ENCODE results near the gene TBC1D1. TPM values are rescaled to one million over a fixed set of nuclear protein-coding genes. Genes with fewer than 3 reads are reported as not detected.

The TBC1D1 gene
- total RNA-seq, 1 experiment from 2014 or later, result 106 TPM

DNA sequence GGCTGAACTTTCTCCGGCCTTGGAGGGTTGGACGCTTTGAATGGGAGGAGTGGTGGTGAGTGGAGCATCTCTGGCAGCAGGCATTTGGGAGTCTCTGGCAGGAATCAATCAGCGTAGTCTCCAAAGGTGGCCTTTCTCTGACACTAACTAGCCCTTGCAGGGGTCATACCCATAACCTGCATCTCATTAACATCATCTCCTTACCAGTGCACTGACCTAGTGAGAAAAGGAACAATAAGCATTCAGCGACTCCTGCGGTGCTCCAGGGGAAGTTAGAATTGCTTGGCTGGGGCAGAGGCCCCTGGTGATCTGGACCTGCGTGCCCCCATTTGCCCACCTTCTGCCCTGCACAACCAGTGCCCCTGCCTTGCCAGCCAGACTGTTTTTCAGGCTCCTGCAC, 231.2 kb downstream of the TBC1D1 start:
- Histone ChIP-seq H3K36me3 (ENCODE audit: low read depth) (peaks cover 6% of the 10 kb centered on the region; the same call in 1 of the 2 replicates), H3K4me3 (no peak overlapping the region), H3K27ac (no peak overlapping the region), H4K20me1 (ENCODE audit: insufficient read depth) (no peaks in the 10 kb centered on the region), H3K79me2 (ENCODE audit: low read depth) (no peaks in the 10 kb centered on the region), H3F3A (ENCODE audit: insufficient read depth, low read depth) (peaks cover 32% of the 10 kb centered on the region), H3K4me2 (no peak overlapping the region), H3K9me3 (ENCODE audit: insufficient read depth, low read depth) (no peaks in the 10 kb centered on the region), H3K27me3 (ENCODE audit: insufficient read depth, low read depth) (no peaks in the 10 kb centered on the region), H2AFZ (no peak overlapping the region), H3K4me1 (replicated peaks; ENCODE audit: insufficient read depth) (peaks cover 32% of the 10 kb centered on the region), H3K9me2 (ENCODE audit: insufficient read depth) (no peaks in the 10 kb centered on the region)
- CTCF ChIA-PET, result no interaction called here
- intact Hi-C loops (cut with micrococcal nuclease; ENCODE audit: unreplicated experiment), result no loop called here
- POLR2A ChIA-PET (ENCODE audit: unreplicated experiment), result no interaction called here
- no TSS peak for BruUV-seq (replicated peaks)
- TF ChIP-seq, protein P1, sequence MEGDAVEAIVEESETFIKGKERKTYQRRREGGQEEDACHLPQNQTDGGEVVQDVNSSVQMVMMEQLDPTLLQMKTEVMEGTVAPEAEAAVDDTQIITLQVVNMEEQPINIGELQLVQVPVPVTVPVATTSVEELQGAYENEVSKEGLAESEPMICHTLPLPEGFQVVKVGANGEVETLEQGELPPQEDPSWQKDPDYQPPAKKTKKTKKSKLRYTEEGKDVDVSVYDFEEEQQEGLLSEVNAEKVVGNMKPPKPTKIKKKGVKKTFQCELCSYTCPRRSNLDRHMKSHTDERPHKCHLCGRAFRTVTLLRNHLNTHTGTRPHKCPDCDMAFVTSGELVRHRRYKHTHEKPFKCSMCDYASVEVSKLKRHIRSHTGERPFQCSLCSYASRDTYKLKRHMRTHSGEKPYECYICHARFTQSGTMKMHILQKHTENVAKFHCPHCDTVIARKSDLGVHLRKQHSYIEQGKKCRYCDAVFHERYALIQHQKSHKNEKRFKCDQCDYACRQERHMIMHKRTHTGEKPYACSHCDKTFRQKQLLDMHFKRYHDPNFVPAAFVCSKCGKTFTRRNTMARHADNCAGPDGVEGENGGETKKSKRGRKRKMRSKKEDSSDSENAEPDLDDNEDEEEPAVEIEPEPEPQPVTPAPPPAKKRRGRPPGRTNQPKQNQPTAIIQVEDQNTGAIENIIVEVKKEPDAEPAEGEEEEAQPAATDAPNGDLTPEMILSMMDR (conservative IDR thresholded peaks at IDR 0.05), result no peak
- TF ChIP-seq EZH2 (IDR thresholded peaks at IDR 0.05; ENCODE audit: low read depth), result no peak
- DNase-seq, result no peak

DNA sequence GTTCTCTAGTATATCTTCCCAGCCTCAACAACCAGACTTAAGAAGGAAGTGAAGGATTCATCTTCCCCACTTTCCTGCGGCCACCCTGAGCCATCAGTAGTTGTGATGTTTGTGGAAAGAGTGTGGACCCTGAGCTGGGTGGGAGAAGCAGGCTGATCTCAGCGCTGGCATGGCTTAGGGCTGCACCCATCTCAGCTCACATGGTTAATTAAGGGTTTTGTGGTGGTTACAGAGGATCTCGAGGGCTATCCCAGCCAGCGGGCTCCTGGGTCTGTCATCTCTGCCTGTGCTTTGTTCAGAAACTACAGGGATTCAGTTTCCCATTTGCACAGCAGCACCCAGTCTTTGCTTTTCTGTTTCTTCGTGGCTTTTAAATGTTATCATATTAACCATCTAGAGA, 232.7 kb downstream of the TBC1D1 start:
- no peak overlapping the region for H3K4me2 ChIP-seq
- H4K20me1 ChIP-seq (ENCODE audit: insufficient read depth), result no peaks in the 10 kb centered on the region
- H3K27ac ChIP-seq, result no peak overlapping the region
- H2AFZ ChIP-seq, result no peak overlapping the region
- no peaks in the 10 kb centered on the region for H3K9me3 ChIP-seq (ENCODE audit: insufficient read depth, low read depth)
- ChIA-PET POLR2A (ENCODE audit: unreplicated experiment) (no interaction called here), CTCF (no interaction called here)
- H3K36me3 ChIP-seq (ENCODE audit: low read depth), result peaks cover 6% of the 10 kb centered on the region; the same call in 1 of the 2 replicates
- peaks cover 29% of the 10 kb centered on the region for H3F3A ChIP-seq (ENCODE audit: insufficient read depth, low read depth)
- no TSS peak for BruUV-seq (replicated peaks)
- no peaks in the 10 kb centered on the region for H3K27me3 ChIP-seq (ENCODE audit: insufficient read depth, low read depth)
- TF ChIP-seq, protein P1 (conservative IDR thresholded peaks at IDR 0.05), result no peak
- TF ChIP-seq EZH2 (IDR thresholded peaks at IDR 0.05; ENCODE audit: low read depth), result no peak
- DNase-seq, result no peak
- H3K4me1 ChIP-seq (replicated peaks; ENCODE audit: insufficient read depth), result peaks cover 30% of the 10 kb centered on the region
- intact Hi-C loops (cut with micrococcal nuclease; ENCODE audit: unreplicated experiment), result no loop called here
- no peak overlapping the region for H3K4me3 ChIP-seq
- H3K9me2 ChIP-seq (ENCODE audit: insufficient read depth), result no peaks in the 10 kb centered on the region
- no peaks in the 10 kb centered on the region for H3K79me2 ChIP-seq (ENCODE audit: low read depth)

DNA sequence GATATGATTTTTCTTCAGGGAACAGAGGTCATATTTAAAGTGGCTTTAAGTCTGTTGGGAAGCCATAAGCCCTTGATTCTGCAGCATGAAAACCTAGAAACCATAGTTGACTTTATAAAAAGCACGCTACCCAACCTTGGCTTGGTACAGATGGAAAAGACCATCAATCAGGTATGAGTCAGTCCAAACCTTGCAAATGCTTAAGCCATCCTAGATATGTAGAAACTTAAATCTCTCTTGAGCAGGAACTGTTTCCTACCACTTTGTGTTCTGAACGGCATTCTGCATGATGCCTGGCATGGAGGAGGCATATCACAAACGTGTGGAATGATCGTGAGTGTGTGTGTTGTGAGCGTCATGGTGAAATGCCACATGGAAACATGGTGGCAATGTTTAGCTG, 234.1 kb downstream of the TBC1D1 start:
- no TSS peak for BruUV-seq (replicated peaks)
- CTCF ChIA-PET, result no interaction called here
- H3K27ac ChIP-seq, result no peak overlapping the region
- TF ChIP-seq EZH2 (IDR thresholded peaks at IDR 0.05; ENCODE audit: low read depth), result no peak
- TF ChIP-seq, protein P1 (conservative IDR thresholded peaks at IDR 0.05), result no peak
- peaks cover 6% of the 10 kb centered on the region; the same call in 1 of the 2 replicates for H3K36me3 ChIP-seq (ENCODE audit: low read depth)
- no peak for DNase-seq
- POLR2A ChIA-PET (ENCODE audit: unreplicated experiment), result no interaction called here
- H3K79me2 ChIP-seq (ENCODE audit: low read depth), result no peaks in the 10 kb centered on the region
- H2AFZ ChIP-seq, result no peak overlapping the region
- H3F3A ChIP-seq (ENCODE audit: insufficient read depth, low read depth), result peaks cover 15% of the 10 kb centered on the region
- no peaks in the 10 kb centered on the region for H3K9me2 ChIP-seq (ENCODE audit: insufficient read depth)
- H3K27me3 ChIP-seq (ENCODE audit: insufficient read depth, low read depth), result no peaks in the 10 kb centered on the region
- no peak overlapping the region for H3K4me3 ChIP-seq
- no peaks in the 10 kb centered on the region for H4K20me1 ChIP-seq (ENCODE audit: insufficient read depth)
- H3K4me2 ChIP-seq, result no peak overlapping the region
- no peaks in the 10 kb centered on the region for H3K9me3 ChIP-seq (ENCODE audit: insufficient read depth, low read depth)
- H3K4me1 ChIP-seq (replicated peaks; ENCODE audit: insufficient read depth), result peaks cover 16% of the 10 kb centered on the region
- intact Hi-C loops (cut with micrococcal nuclease; ENCODE audit: unreplicated experiment), result no loop called here

All from PC-9 (cell line).